ENCODE results near the gene RAPGEF6. TPM values are rescaled to one million over a fixed set of nuclear protein-coding genes. Genes with fewer than 3 reads are reported as not detected.
"Not testable (repeated sequence)": the region's sequence is repeated elsewhere in the genome, so short reads cannot be mapped to it uniquely, and the experiment has no call there.

The RAPGEF6 gene
- total RNA-seq, 2 donors from 2014 or later, result 35.9 to 62.2 TPM

GRCh38 chr5:131513780-131514179 lies 121.2 kb downstream of the RAPGEF6 start:
- H3K36me3 Mint-ChIP-seq, result peaks cover 0 to 28% of the 10 kb centered on the region in 2 donors
- peak; percentile 22 to 28 for ATAC-seq
- no peak for DNase-seq (ENCODE audit: low spot score in 2 of 2)
- H3K27ac Mint-ChIP-seq, result peak overlapping the region in 1 of 2 donors; percentile 90
- no peaks in the 10 kb centered on the region for H3K9me3 Mint-ChIP-seq

GRCh38 chr5:131511934-131512333 lies 123.1 kb downstream of the RAPGEF6 start:
- peak overlapping the region in 1 of 2 donors; percentile 72 for H3K27ac Mint-ChIP-seq
- DNase-seq (ENCODE audit: low spot score in 2 of 2), result no peak
- ATAC-seq, result no peak
- H3K9me3 Mint-ChIP-seq, result no peaks in the 10 kb centered on the region
- H3K36me3 Mint-ChIP-seq, result peaks cover 0 to 37% of the 10 kb centered on the region in 2 donors

- Mint-ChIP-seq H3K27ac (no peak overlapping the region), H3K36me3 (peaks cover under 1 to 42% of the 10 kb centered on the region in 2 donors), H3K9me3 (no peaks in the 10 kb centered on the region)
- no peak for DNase-seq (ENCODE audit: low spot score in 2 of 2)
- no peak for ATAC-seq
These were observed 125.2 kb downstream of the RAPGEF6 start for GRCh38 chr5:131509801-131510200.

GRCh38 chr5:131505237-131505908 lies 129.7 kb downstream of the RAPGEF6 start:
- Mint-ChIP-seq H3K36me3 (peaks cover 9 to 52% of the 10 kb centered on the region in 2 donors), H3K9me3 (no peaks in the 10 kb centered on the region), H3K27ac (no peak overlapping the region)
- no peak for DNase-seq (ENCODE audit: low spot score in 2 of 2)
- ATAC-seq, result no peak

- peak; percentile 59 to 73 for ATAC-seq
- Mint-ChIP-seq H3K27ac (peak overlapping the region in 1 of 2 donors; percentile 50), H3K36me3 (peaks cover 23 to 49% of the 10 kb centered on the region in 2 donors)
These were observed 138.7 kb downstream of the RAPGEF6 start for GRCh38 chr5:131496400-131496713.

GRCh38 chr5:131495536-131496399 lies 139.3 kb downstream of the RAPGEF6 start:
- peaks cover 24 to 51% of the 10 kb centered on the region in 2 donors for H3K36me3 Mint-ChIP-seq
- ATAC-seq (peak in 1 of 2 donors; percentile 10), DNase-seq (ENCODE audit: low spot score in 2 of 2) (no peak)
- H3K9me3 Mint-ChIP-seq, result no peaks in the 10 kb centered on the region
- H3K27ac Mint-ChIP-seq, result no peak overlapping the region

More at GRCh38 chr5:131496400-131496713, 138.7 kb downstream of the RAPGEF6 start:
- no peaks in the 10 kb centered on the region for H3K9me3 Mint-ChIP-seq
- no peak for DNase-seq (ENCODE audit: low spot score in 2 of 2)

- ATAC-seq, result no peak
- Mint-ChIP-seq H3K36me3 (peaks cover 31 to 51% of the 10 kb centered on the region in 2 donors), H3K27ac (no peak overlapping the region), H3K9me3 (no peaks in the 10 kb centered on the region)
- no peak for DNase-seq (ENCODE audit: low spot score in 2 of 2)
These were observed 143.3 kb downstream of the RAPGEF6 start for GRCh38 chr5:131491749-131492148.

- no peak for DNase-seq (ENCODE audit: low spot score in 2 of 2)
- peak; percentile 73 to 77 for ATAC-seq
- Mint-ChIP-seq H3K27ac (peak overlapping the region in 1 of 2 donors; percentile 77), H3K36me3 (peaks cover 16 to 53% of the 10 kb centered on the region in 2 donors), H3K9me3 (no peaks in the 10 kb centered on the region)
These were observed 146.6 kb downstream of the RAPGEF6 start for GRCh38 chr5:131488463-131488862.

- peaks cover 16 to 54% of the 10 kb centered on the region in 2 donors for H3K36me3 Mint-ChIP-seq
- H3K9me3 Mint-ChIP-seq; ATAC-seq; DNase-seq (ENCODE audit: low spot score in 2 of 2); H3K27ac Mint-ChIP-seq: not testable (repeated sequence)
These were observed 147.7 kb downstream of the RAPGEF6 start for GRCh38 chr5:131487371-131487770.

- Mint-ChIP-seq H3K36me3 (peaks cover 25 to 64% of the 10 kb centered on the region in 2 donors), H3K9me3 (no peaks in the 10 kb centered on the region), H3K27ac (peak overlapping the region; percentile 79 to 96)
- DNase-seq (ENCODE audit: low spot score in 2 of 2) (no peak), ATAC-seq (peak; percentile 92 to 93)
These were observed 152.4 kb downstream of the RAPGEF6 start for GRCh38 chr5:131482617-131483016.

- ATAC-seq, result no peak
- peaks cover 17 to 59% of the 10 kb centered on the region in 2 donors for H3K36me3 Mint-ChIP-seq
- no peak for DNase-seq (ENCODE audit: low spot score in 2 of 2)
- peak overlapping the region in 1 of 2 donors; percentile 77 for H3K27ac Mint-ChIP-seq
- H3K9me3 Mint-ChIP-seq, result no peaks in the 10 kb centered on the region
These were observed 153.5 kb downstream of the RAPGEF6 start for GRCh38 chr5:131481569-131481968.

- DNase-seq (ENCODE audit: low spot score in 2 of 2) (no peak), ATAC-seq (no peak)
- Mint-ChIP-seq H3K36me3 (peaks cover 11 to 39% of the 10 kb centered on the region in 2 donors), H3K9me3 (no peaks in the 10 kb centered on the region), H3K27ac (no peak overlapping the region)
These were observed 159.5 kb downstream of the RAPGEF6 start for GRCh38 chr5:131475541-131475941.

GRCh38 chr5:131473731-131474130 lies 161.3 kb downstream of the RAPGEF6 start:
- no peak overlapping the region for H3K27ac Mint-ChIP-seq
- ATAC-seq (no peak), DNase-seq (ENCODE audit: low spot score in 2 of 2) (no peak)
- H3K36me3 Mint-ChIP-seq, result peaks cover under 1 to 34% of the 10 kb centered on the region in 2 donors
- no peaks in the 10 kb centered on the region for H3K9me3 Mint-ChIP-seq

- DNase-seq (ENCODE audit: low spot score in 2 of 2) (no peak), ATAC-seq (peak; percentile 80 to 87)
- Mint-ChIP-seq H3K9me3 (peaks cover 3 to 8% of the 10 kb centered on the region in 2 donors), H3K27ac (peak overlapping the region in 1 of 2 donors; percentile 64), H3K36me3 (peaks cover 10 to 49% of the 10 kb centered on the region in 2 donors)
These were observed 168.8 kb downstream of the RAPGEF6 start for GRCh38 chr5:131466171-131466766.

GRCh38 chr5:131463656-131464055 lies 171.4 kb downstream of the RAPGEF6 start:
- DNase-seq (ENCODE audit: low spot score in 2 of 2) (no peak), ATAC-seq (no peak)
- no peak overlapping the region for H3K27ac Mint-ChIP-seq
- H3K36me3 Mint-ChIP-seq, result peaks cover 16 to 53% of the 10 kb centered on the region in 2 donors
- peaks cover 3 to 14% of the 10 kb centered on the region in 2 donors for H3K9me3 Mint-ChIP-seq

- DNase-seq (ENCODE audit: low spot score in 2 of 2) (no peak), ATAC-seq (no peak)
- Mint-ChIP-seq H3K9me3 (peaks cover 3 to 14% of the 10 kb centered on the region in 2 donors), H3K36me3 (peaks cover 17 to 51% of the 10 kb centered on the region in 2 donors), H3K27ac (peak overlapping the region in 1 of 2 donors; percentile 35)
These were observed 172.6 kb downstream of the RAPGEF6 start for GRCh38 chr5:131462454-131462853.

GRCh38 chr5:131461742-131462141 lies 173.3 kb downstream of the RAPGEF6 start:
- H3K36me3 Mint-ChIP-seq, result peaks cover 16 to 44% of the 10 kb centered on the region in 2 donors

More at GRCh38 chr5:131461742-131462141, 173.3 kb downstream of the RAPGEF6 start:
- no peak for ATAC-seq
- Mint-ChIP-seq H3K27ac (no peak overlapping the region), H3K9me3 (peaks cover 3 to 8% of the 10 kb centered on the region in 2 donors)
- no peak for DNase-seq (ENCODE audit: low spot score in 2 of 2)

Measured in activated naive CD4-positive, alpha-beta T cell treated with anti-CD3 and anti-CD28 coated beads, Interleukin-2, amount 50 U/mL, for 72 hours (primary cell).